Neural cell (in vitro differentiated cells): ENCODE results near the gene FGFR1OP2.

Experiments
- CTCF ChIP-seq: fragments of 450-650 bp; IDR thresholded peaks from 2 replicates; pipeline ENCODE4 v1.5.1; 2014; ENCODE audit warnings: antibody characterized with exemption, mild to moderate bottlenecking, moderate library complexity; ENCODE audit not compliant: poor library complexity, severe bottlenecking
- MXI1 ChIP-seq: fragments of 450-650 bp; conservative IDR thresholded peaks from 2 replicates; pipeline ENCODE4 v1.6.1; 2014; ENCODE audit warnings: antibody characterized with exemption, mild to moderate bottlenecking; ENCODE audit not compliant: poor library complexity, severe bottlenecking
- POLR2AphosphoS5 ChIP-seq: IDR thresholded peaks from 2 replicates; pipeline ENCODE4 v1.6.1; 2012

DNA sequence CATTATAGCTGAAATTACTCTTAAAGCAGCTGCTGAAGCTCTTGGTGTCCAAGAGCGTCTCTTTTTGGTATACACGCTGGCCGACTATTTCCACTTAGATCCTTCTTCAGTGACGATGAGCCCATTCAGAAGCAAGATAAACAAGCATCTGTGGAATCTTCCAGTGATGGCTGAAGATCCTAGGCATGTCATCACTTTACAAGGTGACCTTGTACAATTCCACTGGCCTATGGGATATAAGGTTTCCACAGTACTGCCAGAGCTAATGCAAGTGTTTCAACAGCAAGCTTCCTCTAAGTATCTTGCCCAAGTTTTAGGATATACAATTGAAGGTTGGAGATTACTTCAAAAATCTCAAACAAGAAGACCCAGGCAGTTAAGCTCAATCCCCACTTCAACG lies 47.5 kb upstream of the FGFR1OP2 start:
- no peak for TF ChIP-seq CTCF
- no peak for TF ChIP-seq POLR2AphosphoS5
- no peak for TF ChIP-seq MXI1
